Gastrocnemius medialis (tissue), 4 donors: ENCODE measurements around the gene UBE3A. TPM values are rescaled to one million over a fixed set of nuclear protein-coding genes. Genes with fewer than 3 reads are reported as not detected.

Source experiments
- ATAC-seq, 2 donors: fragments of 150-250 bp; one replicate each; pipeline ENCODE4 v1.9.1; 2016
- DNase-seq, 2 donors: peaks; one replicate each; pipeline ENCODE4 v3.0.0-alpha.2; 2019
- H3K27ac ChIP-seq, 4 donors: fragments of 200-600 bp; sonication (generic); 1 replicate in 1 of 4; 2 replicates in 3 of 4; pipeline ENCODE4 v1.5.1; 2016 to 2018; ENCODE audit warnings: mild to moderate bottlenecking in 2 of 4, moderate library complexity in 1 of 4
- H3K27me3 ChIP-seq, 3 donors: fragments of 200-600 bp; sonication (generic) in 2 of 3; 1 replicate in 1 of 3; 2 replicates in 2 of 3; pipeline versions ENCODE4 v1.5.1 to v1.6.0; 2016 to 2019; ENCODE audit warnings: mild to moderate bottlenecking in 1 of 3, moderate library complexity in 1 of 3
- H3K36me3 ChIP-seq, 2 donors: fragments of 200-600 bp; sonication (generic) in 1 of 2; one replicate each; pipeline ENCODE4 v1.5.1; 2017 to 2018
- H3K4me1 ChIP-seq, 2 donors: fragments of 200-600 bp; sonication (generic) in 1 of 2; one replicate each; pipeline ENCODE4 v1.5.1; 2016 to 2017; ENCODE audit warnings: mild to moderate bottlenecking in 2 of 2
- H3K4me3 ChIP-seq, 4 donors: fragments of 200-600 bp; sonication (generic) in 3 of 4; 1 replicate in 1 of 4; 2 replicates in 3 of 4; pipeline ENCODE4 v1.5.1; 2016 to 2019; ENCODE audit warnings: mild to moderate bottlenecking in 2 of 4
- H3K9me3 ChIP-seq, 3 donors: fragments of 200-600 bp; sonication (generic) in 2 of 3; 1 replicate in 1 of 3; 2 replicates in 2 of 3; pipeline ENCODE4 v1.5.1; 2016 to 2019
- POLR2A ChIP-seq, 2 donors: fragments of 450-650 bp; IDR thresholded peaks; one replicate each; pipeline ENCODE4 v1.6.1; 2017; ENCODE audit warnings: antibody characterized with exemption in 2 of 2, mild to moderate bottlenecking in 2 of 2, moderate library complexity in 2 of 2
- in situ Hi-C, 4 donors: fragments of 200-750 bp; cut with MboI; loops; one replicate each; pipeline versions ENCODE4 v1.15.0 to v1.8.0; 2017; ENCODE audit warnings: low sequenced_read_pairs in 4 of 4
- intact Hi-C: fragments of 100-400 bp; cut with DNase I; formaldehyde crosslinking; loops from one replicate; pipeline ENCODE4 v1.15.1; 2023; ENCODE audit warnings: low total_unique reads
- total RNA-seq, 4 donors: library from RNA; depleted of rRNA; stranded (reverse); fragments of >200 nt; gene quantifications; one replicate each; pipeline versions ENCODE4 v1.1.0 to v1.2.3, GENCODE V29; 2016
- TF ChIP-seq, protein P1 (sequence below), 5 experiments: fragments of 450-650 bp in 3 of 5; fragments of 200-600 bp in 2 of 5; sonication (generic) in 2 of 5; IDR thresholded peaks in 4 of 5; conservative IDR thresholded peaks in 1 of 5; 1 replicate in 4 of 5; 2 replicates in 1 of 5; pipeline ENCODE4 v1.5.1; 2016 to 2019; ENCODE audit warnings: antibody characterized with exemption in 5 of 5, mild to moderate bottlenecking in 3 of 5, moderate library complexity in 3 of 5

Gene UBE3A
- total RNA-seq, 4 donors from 2014 or later: 107 to 154 (median 130) TPM

DNA sequence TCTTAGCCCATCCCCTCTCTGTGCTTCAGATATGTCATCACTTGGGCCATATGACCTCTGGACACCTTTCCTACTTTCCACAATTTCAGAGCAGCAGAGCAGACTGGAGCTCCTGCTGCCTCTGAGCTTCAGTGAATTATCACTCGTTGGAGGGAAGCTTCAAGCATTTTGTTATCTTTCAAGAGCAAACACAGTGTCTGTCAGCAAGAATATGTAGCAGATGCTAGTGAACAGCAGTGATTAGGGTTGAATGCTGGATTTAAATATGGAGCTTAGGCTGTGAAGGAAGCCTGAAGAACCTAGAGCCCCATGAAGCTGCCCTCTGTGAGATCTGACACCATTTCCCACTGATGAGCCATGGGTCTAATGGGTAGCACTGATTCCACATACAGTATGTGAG is 115.4 kb downstream of the UBE3A start:
- H3K27me3 ChIP-seq: no peaks in the 10 kb centered on the region
- in situ Hi-C loops (no loop called here), intact Hi-C loops (no loop called here)
- DNase-seq (no peak), ATAC-seq (no peak)
- peaks cover 0 to 13% of the 10 kb centered on the region in 2 donors for H3K36me3 ChIP-seq
- H3K4me3 ChIP-seq: no peak overlapping the region
- no peak overlapping the region for H3K27ac ChIP-seq
- no peaks in the 10 kb centered on the region for H3K9me3 ChIP-seq
- TF ChIP-seq POLR2A (IDR thresholded peaks at IDR 0.05): no peak
- TF ChIP-seq, protein P1, sequence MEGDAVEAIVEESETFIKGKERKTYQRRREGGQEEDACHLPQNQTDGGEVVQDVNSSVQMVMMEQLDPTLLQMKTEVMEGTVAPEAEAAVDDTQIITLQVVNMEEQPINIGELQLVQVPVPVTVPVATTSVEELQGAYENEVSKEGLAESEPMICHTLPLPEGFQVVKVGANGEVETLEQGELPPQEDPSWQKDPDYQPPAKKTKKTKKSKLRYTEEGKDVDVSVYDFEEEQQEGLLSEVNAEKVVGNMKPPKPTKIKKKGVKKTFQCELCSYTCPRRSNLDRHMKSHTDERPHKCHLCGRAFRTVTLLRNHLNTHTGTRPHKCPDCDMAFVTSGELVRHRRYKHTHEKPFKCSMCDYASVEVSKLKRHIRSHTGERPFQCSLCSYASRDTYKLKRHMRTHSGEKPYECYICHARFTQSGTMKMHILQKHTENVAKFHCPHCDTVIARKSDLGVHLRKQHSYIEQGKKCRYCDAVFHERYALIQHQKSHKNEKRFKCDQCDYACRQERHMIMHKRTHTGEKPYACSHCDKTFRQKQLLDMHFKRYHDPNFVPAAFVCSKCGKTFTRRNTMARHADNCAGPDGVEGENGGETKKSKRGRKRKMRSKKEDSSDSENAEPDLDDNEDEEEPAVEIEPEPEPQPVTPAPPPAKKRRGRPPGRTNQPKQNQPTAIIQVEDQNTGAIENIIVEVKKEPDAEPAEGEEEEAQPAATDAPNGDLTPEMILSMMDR (IDR thresholded peaks at IDR 0.05 in 4 of 5, conservative IDR thresholded peaks at IDR 0.05 in 1 of 5): no peak
- peaks cover 6 to 17% of the 10 kb centered on the region in 2 donors for H3K4me1 ChIP-seq

DNA sequence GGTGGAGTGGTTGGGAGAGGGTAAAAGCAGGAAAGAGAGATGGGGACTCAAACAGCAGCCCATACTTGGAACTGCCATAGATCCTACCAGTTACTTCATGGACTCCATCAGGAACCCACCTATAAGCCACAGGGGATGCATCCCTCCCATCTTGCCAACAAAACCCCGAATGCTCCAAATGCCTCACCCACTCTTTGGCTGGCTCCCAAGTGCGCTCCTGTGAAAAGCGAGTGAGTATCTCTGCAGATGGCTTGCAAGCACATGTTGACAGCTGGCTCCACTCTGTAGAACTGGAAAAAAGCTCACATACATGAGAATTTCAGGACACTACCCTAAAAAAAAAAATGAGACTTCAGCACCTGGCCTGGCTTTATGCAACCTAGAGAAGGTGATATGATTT is 151.0 kb downstream of the UBE3A start:
- Histone ChIP-seq H3K4me3 (no peak overlapping the region), H3K36me3 (no peaks in the 10 kb centered on the region), H3K9me3 (peaks cover 0 to 7% (median 0%) of the 10 kb centered on the region in 3 donors), H3K27me3 (no peaks in the 10 kb centered on the region), H3K27ac (no peak overlapping the region), H3K4me1 (no peaks in the 10 kb centered on the region)
- no peak for ATAC-seq
- TF ChIP-seq, protein P1 (IDR thresholded peaks at IDR 0.05 in 4 of 5, conservative IDR thresholded peaks at IDR 0.05 in 1 of 5): no peak
- TF ChIP-seq POLR2A (IDR thresholded peaks at IDR 0.05): no peak
- intact Hi-C loops (no loop called here), in situ Hi-C loops (no loop called here)
- no peak for DNase-seq
